Measurements from ENCODE around the gene VDAC1. TPM values are rescaled to one million over a fixed set of nuclear protein-coding genes. Genes with fewer than 3 reads are reported as not detected.

Gene VDAC1
- total and polyA plus RNA-seq, 2 of the 8 experiments (the other 6 are each of a cell fraction or from before 2014, with no cell fraction given), result 111 to 301 TPM

DNA sequence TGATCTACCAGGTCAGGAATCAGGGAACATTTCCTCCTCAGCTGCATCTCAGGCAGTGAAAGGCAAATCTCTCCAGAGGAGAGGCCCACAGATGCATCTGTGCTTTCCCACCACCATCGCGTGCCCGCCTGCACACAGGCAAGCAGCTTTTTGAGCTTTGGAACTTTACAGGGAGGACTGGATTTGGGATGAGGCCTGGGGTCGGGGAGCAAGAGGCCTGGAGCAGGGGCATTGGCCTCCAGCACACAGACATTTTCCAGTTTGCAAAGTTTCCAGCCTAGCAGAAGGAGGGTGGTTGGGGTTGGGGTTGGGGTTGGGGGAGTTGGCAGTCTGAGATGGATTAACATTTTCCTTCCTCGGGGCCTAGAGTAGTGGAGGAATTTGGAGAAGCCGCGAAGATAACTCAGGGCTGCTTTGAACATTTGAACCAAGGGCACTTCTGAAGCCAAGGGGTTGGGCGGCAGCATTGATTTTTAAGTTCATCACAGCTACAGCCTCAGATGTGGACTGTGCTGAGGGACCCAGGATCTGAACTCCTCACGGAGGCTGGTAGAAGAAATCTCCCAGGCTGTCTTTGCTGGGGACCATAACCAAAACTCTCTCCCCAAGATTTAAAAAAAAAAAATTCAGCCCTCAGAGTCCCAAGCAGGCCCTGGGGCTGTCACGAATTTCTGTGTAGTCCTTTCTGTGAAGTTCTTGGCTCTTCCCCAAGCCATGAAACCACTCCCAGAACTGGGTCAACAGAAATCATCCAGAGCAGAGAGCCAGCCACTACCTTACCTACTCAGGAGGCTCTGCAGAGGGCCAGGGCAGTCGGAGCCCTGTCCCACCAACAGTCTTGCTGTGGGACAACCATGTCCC lies 61.9 kb downstream of the VDAC1 start:
- Histone ChIP-seq H2BK5ac (ENCODE audit: low read depth, low read length) (no peak overlapping the region), H2BK15ac (ENCODE audit: low read length) (no peak overlapping the region), H2BK120ac (replicated peaks; ENCODE audit: low read depth, low read length) (no peak overlapping the region), H3K4ac (replicated peaks; ENCODE audit: insufficient read length, low read depth, low read length) (no peak overlapping the region), H3K9ac (replicated peaks in 1 of 4; ENCODE audit: extremely low read depth in 1 of 4, low read depth in 3 of 4, low read length in 3 of 4) (no peak overlapping the region), H2BK20ac (ENCODE audit: low read length) (no peak overlapping the region), H2AK5ac (ENCODE audit: low read depth, low read length) (no peak overlapping the region), H2BK12ac (ENCODE audit: low read depth, low read length) (no peak overlapping the region), H4K20me1 (replicated peaks in 1 of 2; ENCODE audit: control insufficient read depth in 1 of 2, insufficient read depth in 2 of 2, low read length in 2 of 2) (no peaks in the 10 kb centered on the region), H3K79me2 (ENCODE audit: control insufficient read depth in 1 of 2, insufficient read depth in 2 of 2, low read length in 2 of 2) (no peaks in the 10 kb centered on the region), H3K4me1 (replicated peaks in 1 of 4; ENCODE audit: control insufficient read depth in 3 of 4, insufficient read depth in 4 of 4, low read length in 3 of 4) (no peaks in the 10 kb centered on the region), H3K27me3 (replicated peaks in 1 of 4; ENCODE audit: control insufficient read depth in 3 of 4, extremely low read depth in 1 of 4, insufficient read depth in 3 of 4, low read length in 3 of 4) (no peaks in the 10 kb centered on the region), H3K23me2 (ENCODE audit: low read depth, low read length) (no peaks in the 10 kb centered on the region), H3K9me3 (ENCODE audit: insufficient read depth in 2 of 2, low read depth in 1 of 2, low read length in 1 of 2) (no peaks in the 10 kb centered on the region), H4K5ac (ENCODE audit: insufficient read length, low read depth, low read length) (no peak overlapping the region), H3K18ac (ENCODE audit: extremely low read depth, low read length) (no peak overlapping the region), H3K27ac (ENCODE audit: low read depth, low read length) (no peak overlapping the region), H3K4me3 (ENCODE audit: extremely low read depth in 1 of 4, insufficient read depth in 2 of 4, low read depth in 3 of 4, low read length in 4 of 4) (no peak overlapping the region), H2AFZ (ENCODE audit: low read length) (no peak overlapping the region), H3K56ac (replicated peaks; ENCODE audit: insufficient read length, low read depth, low read length) (no peak overlapping the region), H4K91ac (replicated peaks; ENCODE audit: insufficient read length, low read length) (no peak overlapping the region), H3K4me2 (ENCODE audit: insufficient read depth in 1 of 2, low read depth in 2 of 2, low read length in 2 of 2) (no peak overlapping the region), H3K36me3 (ENCODE audit: control insufficient read depth in 2 of 4, insufficient read depth in 4 of 4, low read length in 3 of 4) (no peaks in the 10 kb centered on the region), H3K14ac (ENCODE audit: insufficient read length) (no peak overlapping the region), H3K23ac (ENCODE audit: insufficient read length) (no peak overlapping the region), H3K79me1 (ENCODE audit: low read depth, low read length) (no peaks in the 10 kb centered on the region), H4K8ac (ENCODE audit: extremely low read depth, insufficient read depth, low read length) (no peak overlapping the region)
- FAIRE-seq, result no peak
- WGBS, 2 experiments (ENCODE audit: extremely low coverage in 1 of 2, insufficient coverage in 1 of 2, insufficient read length in 1 of 2, insufficient replicate concordance in 2 of 2, low coverage in 1 of 2, low lambda C conversion rate in 2 of 2, missing lambda C conversion rate in 1 of 2), result 85% methylated on average over 8 of the region's 11 CpGs; no CpG with 5 or more reads in 1 of the 2 experiments
- DNase-seq (ENCODE audit: low read depth in 1 of 2, low spot score in 2 of 2), result peak in 1 of 2 experiments; percentile 28
- POLR2A ChIA-PET (ENCODE audit: partially characterized antibody), result no interaction called here
- CTCF ChIA-PET (ENCODE audit: partially characterized antibody), result interaction anchor here (0.6 to 7.7 kb wide), 14 partner anchors 8 to 522 kb away, joined by 3 to 74 read pairs (median 6); no protein-coding TSS in a partner anchor
- no peak for TF ChIP-seq JUN (IDR thresholded peaks at IDR 0.05; ENCODE audit: low read depth, low read length)
- TF ChIP-seq POU5F1 (IDR thresholded peaks at IDR 0.05; ENCODE audit: low read depth, low read length), result no peak
- TF ChIP-seq RFX5 (IDR thresholded peaks at IDR 0.05; ENCODE audit: borderline replicate concordance, low read depth, low read length), result no peak
- no peak for TF ChIP-seq CHD2 (IDR thresholded peaks at IDR 0.05; ENCODE audit: low read length)
- TF ChIP-seq TEAD4 (IDR thresholded peaks at IDR 0.05; ENCODE audit: low read depth, low read length), result no peak
- TF ChIP-seq BCL11A (IDR thresholded peaks at IDR 0.05; ENCODE audit: low read depth in 2 of 2, low read length in 2 of 2), result no peak
- TF ChIP-seq, protein P1, sequence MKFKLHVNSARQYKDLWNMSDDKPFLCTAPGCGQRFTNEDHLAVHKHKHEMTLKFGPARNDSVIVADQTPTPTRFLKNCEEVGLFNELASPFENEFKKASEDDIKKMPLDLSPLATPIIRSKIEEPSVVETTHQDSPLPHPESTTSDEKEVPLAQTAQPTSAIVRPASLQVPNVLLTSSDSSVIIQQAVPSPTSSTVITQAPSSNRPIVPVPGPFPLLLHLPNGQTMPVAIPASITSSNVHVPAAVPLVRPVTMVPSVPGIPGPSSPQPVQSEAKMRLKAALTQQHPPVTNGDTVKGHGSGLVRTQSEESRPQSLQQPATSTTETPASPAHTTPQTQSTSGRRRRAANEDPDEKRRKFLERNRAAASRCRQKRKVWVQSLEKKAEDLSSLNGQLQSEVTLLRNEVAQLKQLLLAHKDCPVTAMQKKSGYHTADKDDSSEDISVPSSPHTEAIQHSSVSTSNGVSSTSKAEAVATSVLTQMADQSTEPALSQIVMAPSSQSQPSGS (IDR thresholded peaks at IDR 0.05; ENCODE audit: low read length), result no peak
- TF ChIP-seq KDM1A (IDR thresholded peaks at IDR 0.05; ENCODE audit: borderline replicate concordance, low read length), result no peak
- TF ChIP-seq JUND (IDR thresholded peaks at IDR 0.05; ENCODE audit: low read length), result no peak
- no peak for TF ChIP-seq CBX5 (IDR thresholded peaks at IDR 0.05; ENCODE audit: low read depth, low read length)
- TF ChIP-seq CHD1 (IDR thresholded peaks at IDR 0.05; ENCODE audit: low read depth, low read length), result no peak
- no peak for TF ChIP-seq NRF1 (IDR thresholded peaks at IDR 0.05; ENCODE audit: low read depth, low read length)

All from H1 (cell line).